Stimulated activated CD8-positive, alpha-beta memory T cell treated with anti-CD3 and anti-CD28 coated beads, Interleukin-15, amount 100 ng/mL, for 24 hours (primary cell): Measurements from ENCODE around the gene ACAD9.
"Not testable (repeated sequence)": the region's sequence is repeated elsewhere in the genome, so short reads cannot be mapped to it uniquely, and the experiment has no call there.

Source experiments
- DNase-seq: peaks from one replicate; pipeline ENCODE4 v3.0.0-alpha.2; 2020; ENCODE audit warnings: low read depth

ACAD9 gene

DNA sequence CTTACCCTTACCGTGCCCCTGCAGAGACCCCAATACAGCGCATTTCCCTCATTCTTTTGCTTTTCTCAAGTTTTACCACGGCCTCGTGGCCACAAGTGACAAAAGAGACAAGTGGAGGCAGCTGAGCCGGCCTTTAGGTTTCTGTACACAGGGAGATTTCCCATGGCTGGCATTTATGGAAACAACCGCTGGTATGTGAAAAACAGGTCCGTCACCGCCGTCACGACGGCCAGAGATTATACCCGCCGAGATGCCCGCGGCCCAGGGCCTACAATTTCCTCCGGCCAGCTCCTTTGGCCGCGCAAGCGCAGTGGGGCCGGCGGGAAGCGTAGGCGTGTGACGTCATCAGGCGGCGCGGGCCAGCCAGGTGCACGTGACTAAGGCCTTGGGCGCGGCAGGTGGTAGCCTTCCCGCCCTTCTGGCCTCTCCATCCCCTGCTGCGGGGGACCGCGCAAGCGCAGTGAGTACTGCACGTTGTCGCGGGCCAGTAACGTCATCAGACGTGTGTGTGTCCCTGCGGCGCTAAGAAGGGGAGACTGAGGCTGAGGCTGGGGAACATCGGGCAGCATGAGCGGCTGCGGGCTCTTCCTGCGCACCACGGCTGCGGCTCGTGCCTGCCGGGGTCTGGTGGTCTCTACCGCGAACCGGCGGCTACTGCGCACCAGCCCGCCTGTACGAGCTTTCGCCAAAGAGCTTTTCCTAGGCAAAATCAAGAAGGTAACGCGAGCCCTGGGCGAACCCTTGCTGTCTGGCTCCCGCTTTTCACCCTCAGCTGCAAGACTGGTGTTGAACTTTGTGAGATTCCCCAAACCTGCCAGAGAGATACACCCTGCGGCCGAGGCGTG lies at the start of gene ACAD9:
Gene ACAD9, plus strand, starts transcription at position 496 of the 845 bp plus-strand sequence. Its CDS starts 72 bp downstream, at position 568.
- DNase-seq: peak; percentile 99

DNA sequence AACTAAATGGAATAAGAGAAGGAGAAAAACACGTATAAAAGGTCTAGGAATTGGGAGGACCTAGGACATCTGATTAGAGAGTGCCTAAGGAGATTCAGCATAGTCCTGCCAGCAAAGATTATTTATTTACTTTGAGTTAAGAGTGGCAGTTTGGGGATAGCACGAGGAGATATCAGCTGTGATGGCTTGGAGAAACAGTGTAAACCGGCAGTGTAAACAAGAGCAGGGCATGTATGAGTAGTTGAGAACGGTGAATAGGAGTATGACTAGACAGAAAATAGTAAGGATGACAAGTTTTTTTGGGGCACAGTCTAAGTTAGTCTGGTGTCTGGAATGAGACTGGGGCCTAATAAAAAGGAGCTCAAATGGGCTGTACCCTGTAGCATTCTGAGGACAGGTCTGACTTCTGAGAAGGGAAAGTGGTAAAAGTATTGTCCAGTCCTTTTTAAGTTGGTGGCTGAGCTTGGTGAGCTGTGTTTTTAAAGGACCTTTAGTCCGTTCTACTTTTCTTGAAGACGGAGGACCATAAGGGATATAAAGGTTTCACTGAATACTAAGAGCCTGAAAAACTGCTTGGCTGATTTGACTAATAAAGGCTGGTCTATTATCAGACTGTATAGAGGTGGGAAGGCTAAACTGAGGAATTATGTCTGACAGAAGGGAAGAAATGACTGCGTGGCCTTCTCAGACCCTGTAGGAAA lies 49.3 kb upstream of the ACAD9 start:
- not testable (repeated sequence) for DNase-seq

DNA sequence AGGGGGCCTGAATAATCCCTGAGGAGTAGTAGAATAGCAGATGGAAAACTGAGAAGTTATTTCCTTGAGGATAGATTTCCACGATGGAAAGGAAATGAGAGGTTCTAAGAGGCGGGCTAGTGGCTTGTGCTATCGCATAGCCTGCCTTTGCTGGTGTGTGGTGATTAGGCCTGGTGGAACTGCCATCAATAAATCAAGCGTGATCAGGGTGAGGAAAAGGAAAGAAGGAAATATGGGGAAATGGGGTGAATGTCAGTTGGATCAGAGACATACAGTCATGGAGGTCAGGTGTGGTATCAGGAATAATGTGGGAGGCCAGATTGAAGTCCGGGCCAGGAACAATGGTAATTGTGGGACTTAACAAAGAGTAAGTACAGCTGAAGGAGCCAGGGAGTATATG lies 48.7 kb upstream of the ACAD9 start:
- not testable (repeated sequence) for DNase-seq

DNA sequence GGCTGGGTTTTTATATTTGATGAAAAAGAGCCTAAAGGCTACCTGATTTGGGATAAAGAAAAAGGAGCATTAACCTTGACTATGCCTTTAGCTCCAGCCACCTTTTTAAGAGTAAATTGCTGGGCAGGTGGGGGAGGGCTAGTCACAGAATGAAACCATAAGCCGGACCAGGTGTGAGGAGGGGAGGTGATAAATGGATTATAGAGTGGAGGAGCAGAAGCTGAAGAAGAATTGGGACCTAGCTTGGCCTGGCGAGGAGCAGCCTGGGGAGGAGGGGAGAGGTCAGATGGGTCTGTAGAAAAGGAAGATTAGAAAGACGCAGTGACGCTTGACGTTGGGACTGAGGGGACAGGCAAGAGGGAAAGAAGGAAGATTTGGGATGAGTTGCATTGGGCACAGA lies 46.4 kb upstream of the ACAD9 start:
- not testable (repeated sequence) for DNase-seq

DNA sequence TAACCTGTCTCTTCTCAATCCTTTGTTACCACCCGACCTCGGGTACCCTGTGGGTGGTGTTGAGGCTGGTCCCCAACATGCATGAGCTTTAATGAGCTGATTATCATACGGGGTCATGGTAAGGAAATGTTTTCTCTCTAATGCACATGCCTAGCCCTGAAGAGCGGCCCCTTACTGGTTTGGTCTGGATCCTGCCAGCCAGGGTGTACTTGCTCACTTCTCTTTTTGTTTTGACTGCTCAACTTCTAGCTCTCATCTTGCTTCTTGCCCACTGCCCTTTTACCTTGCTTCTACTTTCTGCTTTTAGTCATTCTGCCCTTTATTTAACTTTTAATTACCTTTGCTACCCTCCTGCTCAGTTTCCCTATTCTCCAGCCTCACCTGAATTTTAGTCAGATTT lies 44.3 kb upstream of the ACAD9 start:
- no peak for DNase-seq

DNA sequence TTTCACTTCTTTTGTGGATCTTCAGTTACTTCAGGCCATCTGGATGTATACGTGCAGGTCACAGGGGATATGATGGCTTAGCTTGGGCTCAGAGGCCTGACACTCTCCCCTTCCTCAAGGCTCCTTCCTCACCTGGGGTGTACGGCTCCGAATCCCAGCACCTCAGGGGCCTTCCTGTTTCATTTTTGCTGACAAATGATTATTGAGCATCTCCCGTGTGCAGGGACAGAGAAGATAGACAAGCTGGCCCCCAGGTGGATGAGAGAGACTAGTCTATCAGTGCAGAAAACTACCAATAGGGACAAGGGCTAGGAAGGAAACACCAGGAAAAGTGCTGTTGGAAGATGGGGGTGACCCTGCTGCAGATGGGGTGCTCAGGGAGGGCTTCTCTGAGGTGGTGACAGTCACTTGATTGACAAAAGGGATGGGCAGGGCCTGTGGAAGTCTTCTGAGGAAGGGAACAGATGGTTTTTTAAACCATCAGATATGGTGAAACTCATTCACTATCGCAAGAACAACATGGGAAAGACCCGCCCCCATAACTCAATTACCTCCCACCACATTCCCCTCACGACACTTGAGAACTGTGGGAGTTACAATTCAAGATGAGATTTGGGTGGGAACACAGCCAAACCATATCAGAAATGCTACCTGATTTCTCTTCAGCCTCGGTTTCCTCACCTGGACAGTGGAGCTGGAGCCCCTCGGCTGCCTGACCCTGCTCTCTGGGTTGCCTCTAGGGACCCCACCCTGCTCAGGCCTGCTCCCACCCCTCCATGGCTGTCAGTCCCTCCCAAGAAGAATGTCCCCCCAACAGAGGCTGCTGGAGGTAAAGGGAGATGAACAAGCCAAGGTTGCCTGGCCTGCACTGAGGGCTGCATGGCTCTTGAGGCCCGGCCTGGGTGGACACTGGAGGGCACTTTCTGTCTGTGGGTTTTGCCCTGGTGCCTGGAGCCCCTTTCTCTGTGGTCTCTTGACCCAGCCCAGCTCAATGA lies 37.2 kb upstream of the ACAD9 start:
- DNase-seq: no peak

DNA sequence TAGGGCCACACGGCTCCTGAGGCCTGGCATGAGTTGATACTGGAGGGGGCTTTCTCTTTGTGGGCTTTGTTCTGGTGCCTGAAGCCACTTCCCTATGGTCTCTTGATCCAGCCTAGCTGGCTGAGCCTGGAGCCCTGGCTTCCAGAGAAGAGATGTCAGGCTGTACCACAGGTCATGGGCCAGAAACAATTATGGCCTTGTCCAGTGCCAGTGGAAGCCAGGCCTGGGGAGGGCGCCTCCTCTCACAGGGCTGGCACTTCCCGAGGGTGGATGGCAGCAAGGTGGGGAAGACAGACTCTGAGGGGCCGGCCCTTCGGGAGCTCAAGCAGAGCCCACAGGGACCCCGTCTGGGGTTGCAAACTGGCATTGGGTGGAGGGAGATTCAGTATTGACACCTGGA lies 34.9 kb upstream of the ACAD9 start:
- no peak for DNase-seq

DNA sequence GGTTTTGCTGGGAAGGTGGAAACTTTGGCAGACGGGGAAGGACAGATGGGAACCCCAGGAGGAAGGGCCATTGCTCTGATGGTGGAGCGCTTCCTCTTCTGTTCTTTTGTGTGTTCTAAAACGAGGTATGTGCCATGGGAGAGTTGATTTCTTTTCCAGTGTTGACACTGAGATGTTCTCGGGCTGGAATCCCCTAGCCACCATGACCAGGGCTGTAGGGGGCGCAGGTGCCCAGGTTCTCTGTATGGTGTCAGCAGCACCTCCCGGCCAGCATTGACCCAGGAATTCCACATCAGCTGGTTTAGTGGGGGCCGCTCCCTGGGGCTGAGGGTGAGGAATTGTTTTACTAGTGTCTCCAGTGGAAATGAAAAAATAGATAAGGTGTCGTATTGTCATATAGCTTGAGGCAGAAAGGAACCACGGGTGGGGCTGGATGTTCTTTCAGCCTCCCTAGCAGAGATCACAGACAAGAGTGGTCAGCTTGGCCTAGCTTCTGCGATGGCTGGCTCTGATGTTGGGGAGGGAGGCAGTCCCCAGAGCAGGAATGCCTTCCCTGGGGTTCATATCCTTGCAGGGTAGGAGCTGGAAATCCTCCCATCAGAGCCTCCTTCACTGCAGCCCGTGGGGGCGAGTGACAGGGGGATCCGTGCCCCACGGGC lies 34.2 kb upstream of the ACAD9 start:
- DNase-seq: no peak

DNA sequence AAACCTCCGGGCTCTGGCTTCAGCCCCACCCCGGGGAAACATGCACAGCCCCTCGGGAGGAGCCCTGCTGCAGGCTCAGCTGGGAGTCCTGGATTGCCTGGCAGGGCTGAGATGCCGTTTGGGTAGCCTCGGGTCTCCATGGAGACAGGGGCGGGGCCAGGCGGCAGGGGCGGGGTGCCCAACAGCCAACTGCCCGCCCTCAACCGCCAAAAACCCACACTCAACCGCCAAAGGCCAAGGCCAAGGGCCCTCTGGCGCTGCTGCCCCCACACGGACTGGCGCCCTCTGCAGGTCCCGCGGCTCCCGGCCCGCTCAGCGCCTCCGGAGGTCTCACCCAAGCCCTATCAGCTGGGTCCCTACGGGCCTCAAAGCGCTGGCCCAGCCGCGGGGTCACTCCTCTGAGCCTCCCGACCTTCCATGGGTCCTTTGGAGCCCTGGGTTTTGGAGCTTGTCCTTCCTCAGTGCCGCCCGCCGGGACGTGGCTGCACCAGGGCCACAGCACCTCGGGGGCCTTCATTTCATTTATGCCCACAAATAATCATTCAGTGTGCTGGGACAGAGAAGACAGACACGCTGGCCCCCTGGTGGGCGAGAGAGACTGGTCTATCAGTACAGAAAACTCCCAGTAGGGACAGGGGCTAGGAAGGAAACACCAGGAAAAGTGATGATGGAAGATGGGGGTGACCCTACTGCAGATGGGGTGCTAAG lies 33.5 kb upstream of the ACAD9 start:
- peak; percentile 55 for DNase-seq

DNA sequence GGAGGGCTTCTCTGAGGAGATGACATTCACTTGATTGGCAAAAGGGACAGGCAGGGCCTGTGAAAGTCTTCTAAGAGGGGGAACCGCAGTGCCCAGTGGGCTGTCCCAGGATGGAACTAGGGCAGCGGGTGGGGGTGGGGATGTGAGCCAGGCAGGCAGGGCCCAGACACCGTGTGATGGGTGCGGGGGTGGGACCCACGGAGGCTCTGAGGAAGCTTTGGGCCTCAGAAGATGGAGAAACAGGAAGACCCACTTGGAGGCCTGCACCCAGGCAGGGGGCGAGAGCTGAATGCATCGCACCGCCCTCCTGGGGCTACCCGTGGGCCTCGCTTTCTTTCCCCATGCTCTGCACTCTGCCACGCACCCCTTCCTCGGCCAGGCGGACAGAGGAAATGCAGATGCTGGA lies 32.9 kb upstream of the ACAD9 start:
- DNase-seq: no peak

DNA sequence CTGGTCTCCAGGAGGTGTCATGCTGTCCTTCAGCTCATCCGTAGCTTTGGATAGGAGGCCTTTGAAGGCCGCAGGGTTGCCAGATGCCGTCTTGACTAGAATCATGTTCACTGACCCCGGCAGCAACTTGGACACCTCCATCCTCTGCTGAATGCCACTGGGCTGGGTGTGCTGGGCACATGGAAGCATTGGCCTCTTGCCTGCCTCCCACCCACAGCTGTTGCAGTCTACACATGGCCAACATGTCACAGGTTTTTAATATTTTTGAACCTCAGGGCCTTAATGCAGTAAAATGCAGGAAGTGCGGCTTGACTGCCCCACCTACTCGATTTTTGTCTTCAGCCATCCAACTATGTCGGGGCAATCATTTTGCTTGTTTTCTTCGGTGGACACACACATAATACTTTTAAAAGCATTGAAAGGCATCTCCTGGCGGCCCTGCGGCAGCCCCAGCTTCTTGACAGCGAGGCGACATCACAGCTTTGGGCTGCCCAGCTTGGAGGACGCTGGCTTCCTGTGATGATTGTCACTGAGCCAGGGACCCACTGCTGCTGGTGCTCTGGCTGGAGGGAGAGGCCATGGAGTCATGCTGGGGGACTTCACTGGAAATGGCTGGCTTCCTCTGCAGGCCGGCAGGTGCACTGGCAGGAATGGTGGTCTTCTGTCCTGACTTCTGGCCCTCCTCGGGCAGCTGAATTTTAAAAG lies 31.6 kb upstream of the ACAD9 start:
- no peak for DNase-seq

DNA sequence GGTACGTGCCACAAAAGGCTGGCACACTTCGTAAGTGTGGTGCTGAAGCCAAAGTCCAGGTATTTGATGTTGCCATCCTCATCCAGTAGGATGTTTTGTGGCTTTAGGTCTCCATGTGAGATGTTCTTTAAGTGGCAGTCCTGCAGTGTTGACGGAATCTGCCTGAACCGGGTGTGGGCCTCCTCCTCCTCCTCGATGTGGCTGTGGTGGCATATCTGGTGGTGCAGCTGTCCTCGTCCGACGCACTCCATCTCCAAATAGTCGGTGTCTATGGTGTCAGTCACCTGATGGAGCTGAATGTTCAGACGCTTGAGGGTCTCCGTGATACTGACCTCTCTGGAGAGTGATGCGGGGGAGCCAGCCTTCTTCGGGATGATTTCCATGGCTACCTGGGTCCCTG lies 30.5 kb upstream of the ACAD9 start:
- no peak for DNase-seq

DNA sequence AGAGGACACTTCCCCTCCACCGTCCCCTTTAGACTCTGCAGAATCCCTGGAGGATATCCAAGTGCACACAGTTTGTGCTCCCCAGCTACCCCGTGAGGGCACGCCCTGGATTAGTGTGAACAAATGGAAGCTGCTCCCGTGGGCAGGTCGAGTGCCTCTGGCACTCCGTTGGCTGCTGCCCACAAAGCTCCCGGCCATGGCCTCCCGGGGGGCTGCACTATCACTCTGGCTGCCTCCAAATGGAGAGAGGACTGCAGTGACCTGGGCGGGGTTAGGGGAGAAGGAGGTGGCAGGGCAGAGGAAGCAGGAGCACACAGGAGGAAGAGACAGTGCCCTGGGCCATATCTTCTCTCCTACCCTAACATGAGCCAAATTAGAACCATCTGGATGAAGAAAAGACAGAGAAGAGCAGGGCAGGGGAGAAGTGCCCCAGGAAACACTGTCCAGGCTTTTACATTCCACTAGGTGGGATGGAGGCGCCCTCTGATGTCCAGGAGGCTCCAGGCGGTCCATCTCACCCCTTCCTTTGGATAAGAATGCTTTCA lies 29.4 kb upstream of the ACAD9 start:
- DNase-seq: no peak

DNA sequence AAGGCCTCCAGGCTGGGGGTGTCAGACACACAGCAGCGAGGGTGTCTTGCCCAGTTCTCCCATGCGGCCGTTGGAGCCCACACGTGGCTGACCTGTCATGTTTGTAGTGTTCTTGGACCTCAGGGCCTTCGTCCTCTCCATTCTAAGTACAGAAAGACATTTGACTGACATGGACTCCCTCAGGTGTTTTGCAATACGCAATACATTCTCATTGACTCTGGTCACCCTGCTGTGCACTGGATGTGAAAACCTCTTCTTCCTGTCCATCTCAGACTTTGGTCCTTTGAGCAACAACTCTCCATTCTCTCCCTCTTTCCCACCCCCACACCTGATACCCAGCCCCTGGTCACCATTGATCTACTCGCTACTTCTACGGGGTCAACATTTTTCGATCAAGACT lies 28.9 kb upstream of the ACAD9 start:
- no peak for DNase-seq

DNA sequence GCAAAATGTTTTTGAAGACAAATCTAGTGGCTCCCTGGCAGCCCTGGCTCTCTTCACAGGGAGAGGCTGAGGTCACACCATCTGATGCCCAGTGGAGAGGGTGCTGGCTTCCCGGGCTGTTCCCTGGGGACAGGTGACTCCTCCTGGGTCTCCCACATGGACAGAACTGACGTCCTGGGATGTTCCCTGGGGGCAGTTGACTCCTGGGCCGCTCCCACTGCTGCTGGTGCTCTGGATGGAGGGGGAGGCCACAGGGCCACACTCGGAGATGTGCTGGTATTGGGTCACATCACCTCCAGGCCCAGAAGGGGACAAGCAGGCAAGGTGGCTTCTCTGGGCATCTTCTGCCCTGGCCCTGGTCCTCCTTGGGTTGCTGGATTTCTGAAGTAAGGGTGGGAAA lies 27.8 kb upstream of the ACAD9 start:
- DNase-seq: no peak

DNA sequence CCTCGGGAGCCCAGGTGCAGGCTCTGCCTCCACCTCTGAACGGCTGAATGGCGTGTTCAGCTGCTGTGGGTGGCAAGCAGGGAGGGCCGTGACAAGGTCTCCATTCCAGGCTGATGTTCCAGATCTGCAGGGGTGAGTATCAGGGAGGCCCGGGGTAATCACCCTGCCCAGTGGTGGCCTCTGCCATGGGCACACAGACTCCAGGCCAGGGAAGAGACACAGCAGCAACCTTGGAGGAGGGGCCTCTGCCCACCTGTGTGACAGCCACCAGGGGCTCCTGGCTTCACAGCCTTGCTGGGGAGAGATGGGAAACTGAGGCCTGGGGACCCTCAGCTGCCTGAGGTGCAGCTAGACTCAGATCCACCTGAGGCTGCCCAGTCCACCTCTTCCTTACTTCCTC lies 25.6 kb upstream of the ACAD9 start:
- no peak for DNase-seq

DNA sequence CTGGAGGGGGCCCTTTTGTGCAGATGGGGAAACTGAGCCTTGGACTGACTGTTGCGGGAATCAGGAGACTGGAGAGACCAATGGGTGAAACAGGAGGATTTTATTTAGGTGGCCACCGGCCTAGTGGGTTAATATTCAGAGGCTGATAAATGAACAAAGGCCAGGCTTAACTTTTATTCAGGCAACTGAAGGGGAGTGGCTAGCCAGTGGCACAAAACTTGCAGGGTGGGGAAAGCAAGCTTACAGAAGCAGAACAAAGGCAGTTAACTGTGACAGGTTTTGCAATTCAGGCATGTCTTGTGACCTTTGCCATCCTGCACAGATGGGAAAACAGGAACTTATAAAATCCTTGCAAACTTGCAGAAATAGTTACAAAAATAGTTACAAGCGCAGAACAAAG lies 24.9 kb upstream of the ACAD9 start:
- DNase-seq: no peak

DNA sequence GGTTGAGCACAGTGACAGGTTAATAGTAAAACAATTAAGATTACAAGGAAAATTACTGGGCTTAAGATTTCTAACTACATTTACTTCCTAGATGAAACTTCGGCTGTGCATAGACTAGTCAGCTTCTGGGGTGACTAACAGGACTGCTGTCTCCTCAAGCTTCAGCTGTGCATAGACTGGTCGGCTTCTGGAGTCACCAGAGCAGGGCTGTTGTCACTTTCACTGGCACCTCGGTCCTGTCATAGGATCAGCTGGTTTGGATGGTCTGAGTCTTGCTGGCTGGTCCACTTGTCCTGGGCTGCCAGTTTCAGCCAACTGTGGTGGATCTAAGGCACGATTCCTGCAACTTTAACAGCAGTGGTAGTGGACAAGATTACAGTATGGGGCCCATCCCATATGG lies 23.9 kb upstream of the ACAD9 start:
- no peak for DNase-seq

DNA sequence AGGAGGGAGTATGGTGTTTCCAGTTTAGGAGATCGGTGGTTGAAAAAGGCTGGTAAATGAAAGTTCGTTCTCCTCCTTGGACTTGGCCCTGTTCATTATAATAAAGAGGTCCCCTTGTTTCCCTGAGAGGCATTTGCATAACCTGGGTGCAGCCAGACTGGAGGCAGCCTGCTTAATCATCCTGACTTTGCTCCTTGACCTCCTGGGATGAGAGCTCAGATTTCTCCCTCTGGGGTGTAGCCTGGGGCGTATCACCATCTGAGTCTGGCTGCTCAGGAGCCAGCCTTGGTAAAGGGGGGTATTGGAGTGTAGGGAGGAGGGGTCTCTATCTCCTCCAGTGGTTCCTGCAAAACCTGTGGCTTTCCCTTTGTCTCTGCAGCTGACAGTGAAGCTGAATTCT lies 21.3 kb upstream of the ACAD9 start:
- DNase-seq: no peak

DNA sequence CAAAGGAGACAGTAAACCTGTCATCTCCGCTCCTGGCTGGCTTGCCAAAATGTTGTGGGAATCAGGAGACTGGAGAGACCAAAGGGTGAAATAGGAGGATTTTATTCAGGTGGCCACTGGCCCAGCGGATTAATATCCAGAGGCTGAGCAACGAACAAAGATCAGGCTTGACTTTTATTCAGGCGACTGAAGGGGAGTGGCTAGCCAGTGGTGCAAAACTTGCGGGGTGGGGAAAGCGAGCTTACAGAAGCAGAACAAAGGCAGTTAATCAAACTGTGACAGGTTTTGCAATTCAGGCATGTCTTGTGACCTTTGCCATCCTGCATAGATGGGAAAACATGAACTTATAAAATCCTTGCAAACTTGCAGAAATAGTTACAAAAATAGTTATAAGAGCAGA lies 19.8 kb upstream of the ACAD9 start:
- no peak for DNase-seq
